Retina (tissue), 1 donor: Measurements from ENCODE around the gene ALG5.
A peak's percentile ranks its signal among the peaks of the same experiment; 100 is the strongest.

Experiments
- DNase-seq: peaks from one replicate; pipeline ENCODE4 v3.0.0-alpha.2; 2016

Gene ALG5

GRCh38 chr13:36999054-36999714 is at the start of gene ALG5:
Gene ALG5 (minus strand): TSS chr13:36999340. CDS start chr13:36999300, 40 bp downstream.
- peak; percentile 96 for DNase-seq

DNA sequence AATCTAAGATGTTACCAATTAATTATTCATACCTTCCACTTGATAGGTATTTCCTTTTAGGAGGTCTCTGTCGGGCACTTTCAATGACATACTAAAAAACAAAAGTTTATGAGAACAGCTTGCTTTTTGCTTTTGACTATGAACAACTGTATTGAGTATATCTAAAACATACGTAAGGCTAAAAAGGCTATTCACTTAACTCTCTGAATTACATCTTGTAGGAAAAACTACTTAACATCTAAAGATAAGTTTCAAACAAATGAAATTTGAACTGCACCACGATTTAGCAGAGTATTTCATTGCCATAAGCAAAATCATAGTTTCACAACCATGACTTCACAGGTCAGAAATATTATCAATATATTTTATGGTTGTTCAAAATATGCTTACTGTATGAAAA is 48.7 kb upstream of the ALG5 start:
- DNase-seq, result no peak

GRCh38 chr13:37047032-37047431 is 47.9 kb upstream of the ALG5 start:
- no peak for DNase-seq

DNA sequence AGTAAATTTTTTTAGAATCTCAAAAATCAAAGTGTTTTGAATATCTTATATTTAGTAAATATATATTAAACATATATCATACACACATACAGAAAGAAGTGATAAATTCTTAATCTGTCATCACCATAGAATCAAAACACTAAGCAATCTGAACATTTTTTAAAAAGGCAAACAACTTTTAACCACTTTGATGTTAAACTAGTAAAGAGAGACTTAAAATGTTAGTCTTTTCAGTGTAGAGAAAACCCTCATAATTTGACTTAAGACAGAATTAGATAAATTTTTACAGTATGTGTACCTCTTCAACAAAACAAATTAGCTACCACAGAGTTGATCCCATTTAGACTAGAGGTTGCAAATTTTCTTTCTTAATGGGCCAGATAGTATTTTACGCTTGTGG is 46.9 kb upstream of the ALG5 start:
- no peak for DNase-seq

DNA sequence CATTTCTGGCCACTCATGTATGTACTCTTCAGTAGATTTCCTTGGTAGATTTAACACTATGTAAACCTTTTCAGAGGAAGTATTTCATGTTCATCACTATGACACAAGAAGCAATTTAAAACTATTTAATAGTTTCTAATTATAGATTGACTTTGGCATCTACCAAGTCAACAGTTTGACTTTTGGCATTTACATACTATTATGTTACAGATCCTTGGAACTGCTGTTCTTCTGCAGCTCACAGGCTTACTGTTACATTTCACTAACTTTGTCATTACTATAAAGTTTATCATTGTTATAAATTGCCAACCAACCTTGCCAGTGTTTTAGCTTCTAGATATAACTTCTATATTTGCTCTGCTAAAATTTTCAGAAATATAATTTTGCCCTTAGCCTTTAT is 41.6 kb upstream of the ALG5 start:
- no peak for DNase-seq

- DNase-seq, result no peak
Measured at GRCh38 chr13:37039896-37040295, 40.8 kb upstream of the ALG5 start.

- DNase-seq, result no peak
Measured at GRCh38 chr13:37037241-37037640, 38.1 kb upstream of the ALG5 start.

- no peak for DNase-seq
Measured at GRCh38 chr13:37029617-37030016, 30.5 kb upstream of the ALG5 start.

DNA sequence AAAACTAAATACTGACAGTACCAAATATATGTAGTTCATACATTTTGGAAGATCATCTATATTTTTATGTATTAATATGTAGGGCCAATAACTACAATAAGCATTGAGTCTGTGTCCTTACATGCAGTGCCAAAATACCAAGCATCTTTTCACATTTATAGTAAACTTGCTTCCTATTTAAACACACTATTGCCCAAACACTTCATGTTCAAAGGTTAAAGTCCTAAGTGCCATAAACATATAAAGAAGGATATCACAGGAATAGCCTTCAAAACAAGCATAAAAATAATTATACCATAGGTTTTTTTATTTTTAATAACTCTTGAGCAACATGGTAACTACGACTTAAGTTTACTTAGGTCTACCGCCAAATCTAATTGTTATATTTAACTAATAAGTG is 28.5 kb upstream of the ALG5 start:
- no peak for DNase-seq

DNA sequence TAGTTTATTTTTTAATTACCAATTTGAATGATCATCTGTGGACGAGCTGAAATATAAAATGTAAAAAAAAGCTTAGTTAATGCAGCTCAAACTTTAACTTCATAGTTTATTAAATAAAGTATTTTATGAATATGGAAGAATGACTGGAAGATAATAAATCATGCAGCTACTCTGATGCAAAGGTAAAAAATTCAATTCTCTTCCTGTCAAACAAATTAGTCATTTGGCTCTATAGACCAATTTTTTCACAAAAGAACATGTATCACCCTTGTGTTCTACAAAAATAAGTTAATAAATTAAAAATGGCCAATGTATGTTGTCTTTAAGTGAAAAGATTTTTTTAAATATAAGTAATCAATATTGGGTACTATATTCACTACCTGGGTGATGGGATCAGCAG is 27.6 kb upstream of the ALG5 start:
- no peak for DNase-seq

DNA sequence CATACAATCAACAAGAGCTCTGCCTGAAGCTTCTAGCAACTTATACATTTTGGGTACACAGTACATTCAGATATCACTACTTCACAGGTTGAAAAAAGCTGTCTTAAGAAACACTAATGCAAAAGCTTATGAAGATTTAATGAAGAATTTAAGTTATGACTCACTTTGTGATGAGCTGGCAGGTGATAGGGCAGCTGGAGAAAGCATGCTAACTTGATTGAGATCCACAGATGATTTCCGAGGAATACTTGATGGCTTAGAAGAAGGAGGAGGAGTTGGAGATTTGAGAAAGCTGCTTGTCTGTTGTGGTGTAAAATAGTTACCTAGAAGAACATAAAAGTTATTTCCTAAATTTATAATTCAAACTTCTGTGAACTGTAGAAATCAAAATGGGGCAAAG is 24.7 kb upstream of the ALG5 start:
- no peak for DNase-seq

DNA sequence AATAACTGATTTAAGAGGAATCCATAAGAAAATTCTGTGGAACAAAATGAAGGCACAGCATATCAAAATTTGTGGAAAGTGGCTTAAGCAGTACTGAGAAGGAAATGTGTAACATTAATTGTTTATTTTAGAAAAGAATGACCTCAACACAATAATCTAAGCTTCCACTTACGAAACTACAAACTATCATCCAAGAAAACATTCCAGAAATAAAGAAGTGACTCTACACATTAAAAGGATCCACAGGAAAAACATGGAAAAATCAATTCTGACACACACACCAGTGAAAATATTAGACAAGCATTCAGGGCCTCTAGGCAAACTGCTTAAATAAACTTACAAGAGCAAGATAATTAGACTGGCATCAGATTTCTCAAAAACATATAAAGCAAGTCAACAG is 15.5 kb upstream of the ALG5 start:
- no peak for DNase-seq

GRCh38 chr13:37011788-37012187 is 12.6 kb upstream of the ALG5 start:
- no peak for DNase-seq

- no peak for DNase-seq
Measured at GRCh38 chr13:37011002-37011401, 11.9 kb upstream of the ALG5 start.

DNA sequence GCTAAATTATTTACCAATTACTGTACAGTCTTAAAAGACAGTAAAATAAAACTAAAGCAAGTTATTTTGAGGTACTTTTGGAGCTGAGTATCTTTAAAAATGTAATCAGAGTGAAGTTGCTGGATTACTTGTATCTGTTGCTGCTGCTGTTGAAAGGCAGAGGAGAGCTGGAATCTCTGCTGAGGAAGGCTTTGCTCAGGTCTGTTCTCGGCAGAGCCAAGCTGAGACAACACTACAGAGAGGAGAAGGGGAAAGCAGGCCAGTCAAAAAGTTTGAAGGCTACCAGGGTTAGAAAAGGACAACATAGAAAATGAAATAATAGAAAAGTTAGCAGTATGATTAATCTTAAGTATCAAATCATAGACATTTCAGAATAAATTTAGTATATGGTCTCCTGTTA is 11.3 kb upstream of the ALG5 start:
- DNase-seq, result no peak

GRCh38 chr13:37009692-37010091 is 10.6 kb upstream of the ALG5 start:
- DNase-seq, result no peak

DNA sequence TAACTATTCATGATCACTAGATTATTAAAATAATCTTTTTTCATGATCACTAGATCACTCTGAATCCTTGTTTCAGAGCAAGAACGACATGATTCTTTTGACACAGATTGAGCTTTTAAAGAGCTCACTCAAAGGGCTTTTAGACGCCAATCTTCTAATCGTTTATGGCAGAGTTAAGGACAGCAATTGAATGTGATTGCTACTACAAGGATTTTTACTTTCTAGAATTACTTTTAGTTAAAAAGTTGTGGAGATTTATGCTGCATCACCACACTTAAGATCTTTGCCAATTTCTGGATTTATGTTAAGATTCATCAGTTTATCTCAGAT is 2.7 kb upstream of the ALG5 start:
- no peak for DNase-seq

GRCh38 chr13:36998624-36999041 is 507 bp downstream of the ALG5 start:
- no peak for DNase-seq

DNA sequence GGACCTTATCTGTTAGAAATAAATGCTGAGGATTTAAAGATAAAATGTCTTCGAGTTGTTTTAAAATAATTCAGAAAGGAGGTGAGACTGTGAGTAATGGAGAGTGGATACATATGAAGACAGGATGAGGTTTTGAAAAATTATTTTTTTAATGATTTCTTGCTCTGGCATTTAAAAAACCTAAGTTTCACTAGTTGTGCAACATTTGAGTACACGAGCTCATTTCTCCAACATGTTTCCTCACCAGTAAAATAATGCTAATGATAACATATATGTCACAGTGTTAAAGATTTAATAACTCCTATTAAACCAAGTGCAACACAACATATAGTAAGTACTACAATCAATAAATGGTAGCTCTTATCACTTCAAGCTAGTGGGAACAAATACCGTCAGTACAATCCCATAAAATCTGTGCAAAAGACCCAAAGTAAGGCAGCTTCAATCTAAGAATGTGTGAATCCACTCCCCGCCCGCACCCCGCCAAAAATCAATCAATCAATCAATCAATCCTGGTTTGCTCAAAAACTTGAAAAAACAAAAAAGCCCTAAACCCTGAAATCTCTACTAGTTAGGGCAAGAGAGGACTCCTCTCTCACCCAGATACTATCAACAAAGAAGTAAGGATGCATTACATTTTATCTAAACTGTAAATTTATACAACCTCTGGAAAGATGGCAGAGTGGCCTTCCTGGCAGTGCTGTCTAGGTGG is 1.3 kb downstream of the ALG5 start:
- no peak for DNase-seq

- DNase-seq, result no peak
Measured at GRCh38 chr13:36992362-36992761, 6.8 kb downstream of the ALG5 start.

- DNase-seq, result no peak
Measured at GRCh38 chr13:36986462-36987240, 12.5 kb downstream of the ALG5 start.

- peak; percentile 24 for DNase-seq
Measured at GRCh38 chr13:36981156-36981743, 17.9 kb downstream of the ALG5 start.

DNA sequence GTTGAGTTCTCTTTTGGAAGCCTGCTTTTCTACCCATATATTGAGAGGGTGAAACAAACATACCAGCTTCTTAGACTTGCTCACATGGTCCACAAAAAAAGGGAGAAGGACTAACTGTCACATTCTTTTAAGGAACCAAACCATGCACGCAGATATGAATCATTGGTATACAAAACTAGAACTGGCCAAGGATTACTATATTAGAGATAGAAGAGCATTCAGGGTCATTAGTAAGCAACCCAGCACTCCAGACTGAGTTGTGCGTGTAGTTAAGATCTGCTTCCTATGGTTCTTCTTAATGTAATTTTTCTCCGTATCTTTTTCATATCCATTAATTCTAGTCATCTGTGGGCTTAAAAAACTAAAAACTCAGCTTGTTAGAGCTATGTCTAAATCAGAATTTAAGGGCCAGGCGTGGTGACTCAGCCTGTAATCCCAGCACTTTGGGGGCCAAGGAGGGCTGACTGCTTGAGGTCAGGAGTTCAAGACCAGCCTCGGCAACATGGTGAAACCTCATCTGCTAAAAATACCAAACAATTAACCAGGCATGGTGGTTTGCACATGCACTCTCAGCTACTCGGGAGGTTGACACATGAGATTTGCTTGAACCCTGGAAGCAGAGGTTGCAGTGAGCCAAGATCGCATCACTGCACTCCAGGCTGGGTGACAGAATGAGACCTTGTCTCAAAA is 19.6 kb downstream of the ALG5 start:
- DNase-seq, result no peak
